Stimulated activated CD4-positive, alpha-beta T cell treated with anti-CD3 and anti-CD28 coated beads, Interleukin-1b, Interleukin-23, amount 100 ng/mL, for 24 hours (primary cell): ENCODE results near the gene C4A.
"Not testable (repeated sequence)": the region's sequence is repeated elsewhere in the genome, so short reads cannot be mapped to it uniquely, and the experiment has no call there.

ENCODE experiments used
- DNase-seq, 4 experiments: peaks; one replicate each; pipeline ENCODE4 v3.0.0-alpha.2; 2020; ENCODE audit warnings: low read depth in 4 of 4, low spot score in 1 of 4

Gene C4A

GRCh38 chr6:32022100-32022499 is 40.2 kb downstream of the C4A start:
- DNase-seq = not testable (repeated sequence)

GRCh38 chr6:32028631-32029030 is 46.8 kb downstream of the C4A start:
- not testable (repeated sequence) for DNase-seq

- not testable (repeated sequence) for DNase-seq
Measured at GRCh38 chr6:32029553-32029952, 47.7 kb downstream of the C4A start.

- not testable (repeated sequence) for DNase-seq
Measured at GRCh38 chr6:32035283-32036013, 53.6 kb downstream of the C4A start.

GRCh38 chr6:32037136-32037535 is 55.3 kb downstream of the C4A start:
- not testable (repeated sequence) for DNase-seq

GRCh38 chr6:32037598-32038524 is 56.0 kb downstream of the C4A start, which contains the start of gene CYP21A2:
Gene CYP21A2, plus strand, starts transcription at chr6:32038415. Its CDS starts 8 bp downstream, at chr6:32038423.
- not testable (repeated sequence) for DNase-seq

GRCh38 chr6:32038878-32039277 is 57.0 kb downstream of the C4A start:
- DNase-seq = not testable (repeated sequence)

GRCh38 chr6:32039321-32040274 is 57.7 kb downstream of the C4A start:
- not testable (repeated sequence) for DNase-seq

GRCh38 chr6:32040299-32041049 is 58.6 kb downstream of the C4A start:
- DNase-seq = not testable (repeated sequence)

- DNase-seq = not testable (repeated sequence)
Measured at GRCh38 chr6:32041050-32041321, 59.1 kb downstream of the C4A start.

- DNase-seq = not testable (repeated sequence)
Measured at GRCh38 chr6:32041385-32041784, 59.5 kb downstream of the C4A start.

GRCh38 chr6:32042276-32042675 is 60.4 kb downstream of the C4A start:
- DNase-seq = not testable (repeated sequence)

GRCh38 chr6:32043589-32044380 is 61.9 kb downstream of the C4A start:
- not testable (repeated sequence) for DNase-seq

GRCh38 chr6:32044916-32045315 is 63.1 kb downstream of the C4A start:
- not testable (repeated sequence) for DNase-seq

GRCh38 chr6:32045811-32046449 is 64.1 kb downstream of the C4A start:
- no peak for DNase-seq

- DNase-seq = no peak
Measured at GRCh38 chr6:32046450-32047083, 64.7 kb downstream of the C4A start.

GRCh38 chr6:32047084-32047478 is 65.2 kb downstream of the C4A start:
- DNase-seq = no peak

- no peak for DNase-seq
Measured at GRCh38 chr6:32047539-32047854, 65.6 kb downstream of the C4A start.
